Stomach (tissue), 4 donors: ENCODE measurements around the gene HAGHL.

Experiments used
- EP300 ChIP-seq: sonication (generic); formaldehyde crosslinking; IDR thresholded peaks from one replicate; pipeline ENCODE4 v1.6.1; 2017; ENCODE audit warnings: antibody characterized with exemption
- TF ChIP-seq, protein P1 (sequence below), 7 experiments: fragments of 450-650 bp in 4 of 7; fragments of 200-600 bp in 3 of 7; sonication (generic) in 3 of 7; IDR thresholded peaks; one replicate each; pipeline ENCODE4 v1.5.1; 2016 to 2019; ENCODE audit warnings: antibody characterized with exemption in 7 of 7, control low read depth in 2 of 7, mild to moderate bottlenecking in 1 of 7

GRCh38 chr16:702341-702740 lies 24.6 kb upstream of the HAGHL start:
- no peak for TF ChIP-seq EP300
- TF ChIP-seq, protein P1, sequence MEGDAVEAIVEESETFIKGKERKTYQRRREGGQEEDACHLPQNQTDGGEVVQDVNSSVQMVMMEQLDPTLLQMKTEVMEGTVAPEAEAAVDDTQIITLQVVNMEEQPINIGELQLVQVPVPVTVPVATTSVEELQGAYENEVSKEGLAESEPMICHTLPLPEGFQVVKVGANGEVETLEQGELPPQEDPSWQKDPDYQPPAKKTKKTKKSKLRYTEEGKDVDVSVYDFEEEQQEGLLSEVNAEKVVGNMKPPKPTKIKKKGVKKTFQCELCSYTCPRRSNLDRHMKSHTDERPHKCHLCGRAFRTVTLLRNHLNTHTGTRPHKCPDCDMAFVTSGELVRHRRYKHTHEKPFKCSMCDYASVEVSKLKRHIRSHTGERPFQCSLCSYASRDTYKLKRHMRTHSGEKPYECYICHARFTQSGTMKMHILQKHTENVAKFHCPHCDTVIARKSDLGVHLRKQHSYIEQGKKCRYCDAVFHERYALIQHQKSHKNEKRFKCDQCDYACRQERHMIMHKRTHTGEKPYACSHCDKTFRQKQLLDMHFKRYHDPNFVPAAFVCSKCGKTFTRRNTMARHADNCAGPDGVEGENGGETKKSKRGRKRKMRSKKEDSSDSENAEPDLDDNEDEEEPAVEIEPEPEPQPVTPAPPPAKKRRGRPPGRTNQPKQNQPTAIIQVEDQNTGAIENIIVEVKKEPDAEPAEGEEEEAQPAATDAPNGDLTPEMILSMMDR (IDR thresholded peaks at IDR 0.05), result no peak
